HepG2 (cell line): ENCODE data around the gene PPP1R16B. TPM values are rescaled to one million over a fixed set of nuclear protein-coding genes. Genes with fewer than 3 reads are reported as not detected.

Source experiments
- ATAC-seq: fragments of 200-7000 bp; cut with Tn5 transposase; 3 replicates; pipeline ENCODE4 v1.9.1; 2020; ENCODE audit warnings: mild to moderate bottlenecking, moderate library complexity
- BruUV-seq: library from RNA; stranded (reverse); fragments of 400-500 nt; replicated peaks from 2 replicates; lab custom pipeline; 2021; lab: Mats Ljungman, UMichigan
- CTCF ChIA-PET: fragments of 300-600 bp; formaldehyde crosslinking; extraction: SDS; loops from one replicate; lab custom pipeline; 2021; ENCODE audit warnings: low total read pairs, inconsistent platforms, low intra/inter-chr PET ratio; lab: Yijun Ruan, JAX
- POLR2A ChIA-PET: fragments of 350-600 bp; sonication (Branson Sonifier 250); formaldehyde crosslinking; loops from one replicate; lab custom pipeline; 2020; ENCODE audit warnings: antibody characterized with exemption, inconsistent platforms; lab: Yijun Ruan, JAX
- DNase-seq: peaks from one replicate; pipeline ENCODE4 v3.0.0-alpha.2; 2015; ENCODE audit warnings: low spot score
- FAIRE-seq: peaks from 3 replicates; lab custom pipeline; 2011; peaks lifted over from hg19 to GRCh38; lab: Jason Lieb, UNC
- H2AFZ ChIP-seq: one replicate; pipeline ENCODE4 v1.6.1; 2011; ENCODE audit warnings: low read length, inconsistent platforms
- H3K27ac ChIP-seq: fragments of 300-600 bp; 3 replicates; pipeline ENCODE4 v1.8.0; 2011; ENCODE audit warnings: mixed run types, mild to moderate bottlenecking, mixed read lengths, low read length, inconsistent platforms; ENCODE audit not compliant: insufficient read depth; ENCODE audit errors: extremely low read length
- H3K27me3 ChIP-seq, 2 experiments: fragments of 200-600 bp in 1 of 2; 2 replicates in 1 of 2; 3 replicates in 1 of 2; pipeline versions ENCODE4 v1.6.0 to v1.8.0; 2011; ENCODE audit warnings: low read length in 2 of 2, mild to moderate bottlenecking in 2 of 2, moderate library complexity in 2 of 2, inconsistent platforms in 1 of 2; ENCODE audit not compliant: insufficient read depth in 2 of 2, control insufficient read depth in 1 of 2
- H3K36me3 ChIP-seq, 2 experiments: fragments of 200-600 bp in 1 of 2; replicated peaks in 1 of 2; 2 replicates in 1 of 2; 3 replicates in 1 of 2; pipeline versions ENCODE4 v1.5.1 to v1.8.0; 2011; ENCODE audit warnings: low read length in 2 of 2, inconsistent platforms in 1 of 2; ENCODE audit not compliant: insufficient read depth in 2 of 2, control insufficient read depth in 1 of 2
- H3K4me1 ChIP-seq: 2 replicates; pipeline ENCODE4 v1.5.1; 2012; ENCODE audit warnings: low read length, inconsistent platforms; ENCODE audit not compliant: insufficient read depth
- H3K4me2 ChIP-seq: 2 replicates; pipeline ENCODE4 v1.6.0; 2011; ENCODE audit warnings: low read depth, low read length, inconsistent platforms
- H3K4me3 ChIP-seq, 3 experiments: fragments of 200-600 bp in 1 of 3; sonication (generic), shearing (Covaris generic) in 1 of 3; replicated peaks in 1 of 3; 2 replicates each; pipeline ENCODE4 v1.5.1; 2011 to 2016; ENCODE audit warnings: low read length in 3 of 3, inconsistent platforms in 2 of 3, low read depth in 2 of 3, mild to moderate bottlenecking in 2 of 3, control low read depth in 1 of 3, mixed read lengths in 1 of 3; ENCODE audit not compliant: insufficient read depth in 1 of 3
- H3K79me2 ChIP-seq: one replicate; pipeline ENCODE4 v1.6.1; 2011; ENCODE audit warnings: low read length, inconsistent platforms; ENCODE audit not compliant: insufficient read depth
- H3K9ac ChIP-seq: 2 replicates; pipeline ENCODE4 v1.6.0; 2011; ENCODE audit warnings: mild to moderate bottlenecking, low read depth, low read length, inconsistent platforms; ENCODE audit not compliant: insufficient read depth
- H3K9me3 ChIP-seq: 2 replicates; pipeline ENCODE4 v1.5.1; 2012; ENCODE audit warnings: mild to moderate bottlenecking, low read length
- H4K20me1 ChIP-seq: 2 replicates; pipeline ENCODE4 v1.6.0; 2011; ENCODE audit warnings: inconsistent platforms, mild to moderate bottlenecking, low read length, moderate library complexity; ENCODE audit not compliant: insufficient read depth
- FOSL2 ChIP-seq: sonication (generic); formaldehyde crosslinking; IDR thresholded peaks from 2 replicates; pipeline ENCODE4 v1.4.0; 2020; ENCODE audit warnings: missing genetic modification reagents
- GPN1 ChIP-seq: sonication (generic); formaldehyde crosslinking; IDR thresholded peaks from 2 replicates; pipeline ENCODE4 v1.5.1; 2020; ENCODE audit warnings: missing genetic modification reagents, borderline replicate concordance
- KDM2A ChIP-seq: sonication (generic); formaldehyde crosslinking; IDR thresholded peaks from 2 replicates; pipeline ENCODE4 v1.4.0; 2020; ENCODE audit warnings: low read depth, missing genetic modification reagents, borderline replicate concordance
- NRL ChIP-seq: sonication (generic); formaldehyde crosslinking; IDR thresholded peaks from 2 replicates; pipeline ENCODE4 v1.5.0; 2020; ENCODE audit warnings: missing genetic modification reagents, mild to moderate bottlenecking, moderate library complexity, borderline replicate concordance
- SALL2 ChIP-seq: sonication (generic); formaldehyde crosslinking; IDR thresholded peaks from 2 replicates; pipeline ENCODE4 v1.8.1; 2023; ENCODE audit warnings: mild to moderate bottlenecking, missing genetic modification reagents, inconsistent platforms
- SKI ChIP-seq: fragments of 450-650 bp; IDR thresholded peaks from one replicate; pipeline ENCODE4 v1.6.1; 2018; ENCODE audit warnings: mild to moderate bottlenecking; ENCODE audit not compliant: partially characterized antibody
- WGBS: methylation state at CpG from one replicate; pipeline ENCODE4 v1.1.6; 2017; ENCODE audit warnings: low lambda C conversion rate; 5-methylcytosine and 5-hydroxymethylcytosine counted together
- in situ Hi-C: cut with HindIII; loops from 2 replicates; pipeline ENCODE4 v1.10.0; 2017; ENCODE audit warnings: low pct_unique_long_range_greater_than_20kb; ENCODE audit not compliant: extremely low pct_ligation_motif_present
- intact Hi-C: fragments of 100-400 bp; cut with micrococcal nuclease; formaldehyde crosslinking; loops from one replicate; pipeline ENCODE4 v1.10.0; 2022; ENCODE audit not compliant: unreplicated experiment
- polyA plus RNA-seq, 8 experiments: library from polyadenylated mRNA; depleted of rRNA in 3 of 8; stranded (reverse) in 7 of 8; unstranded in 1 of 8; fragments of >200 nt; fragmentation: Illumina TruSeq in 4 of 8; extraction: Trizol in 4 of 8; gene quantifications; 2 replicates each; pipeline versions ENCODE4 v1.2.1 to v1.2.3, GENCODE V29; 2011 to 2016; ENCODE audit warnings: low read depth in 4 of 8, missing spikeins in 1 of 8, mixed read lengths in 1 of 8; ENCODE audit not compliant: insufficient read depth in 1 of 8
- total RNA-seq, 5 experiments: library from RNA; depleted of rRNA; stranded (reverse); fragments of >200 nt; fragmentation: Illumina TruSeq; extraction: Trizol; gene quantifications; 2 replicates each; pipeline ENCODE4 v1.2.3, GENCODE V29; 2016; ENCODE audit warnings: low read depth in 1 of 5

PPP1R16B gene
- total and polyA plus RNA-seq, 2 of the 13 experiments (the other 11 are each of a cell fraction or from before 2014, with no cell fraction given), result 0.02 to 0.11 TPM

DNA sequence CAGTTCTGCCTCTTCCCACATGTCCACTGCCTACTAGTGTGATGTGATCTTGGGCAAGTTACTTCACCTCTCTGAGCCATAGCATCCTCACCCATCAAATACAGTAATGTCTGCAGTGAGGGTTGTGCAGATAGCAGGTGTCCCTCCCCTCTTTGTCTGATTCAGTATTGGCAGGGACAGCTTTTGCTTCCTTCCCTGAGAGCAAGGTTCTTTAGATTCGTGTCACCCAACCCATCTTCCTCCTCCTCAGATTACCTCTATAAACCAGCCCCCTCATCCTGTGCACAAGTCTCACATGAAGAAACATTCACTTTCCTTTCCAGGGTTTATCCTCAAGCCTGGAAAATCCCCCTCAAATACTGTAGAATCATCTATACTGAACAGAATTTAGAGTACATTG, 41.9 kb upstream of the PPP1R16B start:
- in situ Hi-C loops (no loop called here), intact Hi-C loops (no loop called here)
- BruUV-seq, result no TSS peak
- DNase-seq (no peak), ATAC-seq (no peak), FAIRE-seq (no peak)
- no peak overlapping the region for H3K9ac ChIP-seq
- TF ChIP-seq KDM2A (CRISPR knock-in tag) (no peak), SKI (no peak)
- H3K27ac ChIP-seq, result no peak overlapping the region
- no peak overlapping the region for H3K4me3 ChIP-seq
- no peak overlapping the region for H2AFZ ChIP-seq
- no peaks in the 10 kb centered on the region for H3K4me1 ChIP-seq
- ChIA-PET POLR2A (no interaction called here), CTCF (no interaction called here)
- H3K4me2 ChIP-seq, result no peak overlapping the region
- no peaks in the 10 kb centered on the region for H3K79me2 ChIP-seq
- no peaks in the 10 kb centered on the region for H3K27me3 ChIP-seq
- H3K9me3 ChIP-seq, result no peaks in the 10 kb centered on the region
- H4K20me1 ChIP-seq, result no peaks in the 10 kb centered on the region
- WGBS, result 100% methylated on average over 1 of the region's 1 CpG
- peaks cover 40 to 92% of the 10 kb centered on the region in 2 experiments for H3K36me3 ChIP-seq

DNA sequence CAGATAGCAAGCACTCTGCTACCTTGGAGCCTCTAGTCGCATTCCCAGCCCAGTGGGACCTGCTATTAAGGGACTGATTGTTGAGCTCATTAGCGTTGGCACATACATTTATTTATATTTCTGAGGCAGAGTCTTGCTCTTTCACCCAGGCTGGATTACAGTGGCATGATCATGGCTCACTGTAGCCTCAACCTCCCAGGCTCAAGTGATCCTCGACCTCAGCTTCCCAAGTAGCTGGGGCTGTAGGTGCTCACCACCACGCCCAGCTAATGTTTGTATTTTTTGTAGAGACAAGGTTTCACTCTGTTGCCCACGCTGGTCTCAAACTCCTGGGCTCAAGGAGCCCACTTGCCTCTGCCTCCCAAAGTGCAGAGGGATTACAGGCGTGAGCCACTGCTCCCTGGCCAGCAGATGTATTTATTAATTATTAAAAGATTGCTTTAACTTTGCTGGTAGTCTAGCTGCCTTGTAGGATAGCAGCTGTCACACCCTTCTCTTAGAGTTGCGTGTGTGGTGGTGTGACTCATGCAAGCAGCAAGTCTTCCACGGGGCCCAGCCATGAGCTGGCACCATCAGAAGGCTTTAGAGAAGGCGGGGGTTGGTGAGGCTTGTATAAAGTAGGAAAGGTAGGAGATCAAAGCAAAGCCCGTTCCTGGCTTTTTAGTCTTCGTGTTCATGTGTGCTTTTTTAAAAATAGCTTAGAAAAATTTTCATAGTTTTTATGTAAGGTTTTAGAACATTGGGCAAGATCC, 40.8 kb upstream of the PPP1R16B start:
- Histone ChIP-seq H3K4me2 (no peak overlapping the region), H3K4me1 (no peaks in the 10 kb centered on the region), H2AFZ (no peak overlapping the region), H3K27ac (no peak overlapping the region), H4K20me1 (no peaks in the 10 kb centered on the region), H3K27me3 (no peaks in the 10 kb centered on the region), H3K79me2 (no peaks in the 10 kb centered on the region), H3K9me3 (no peaks in the 10 kb centered on the region), H3K36me3 (peaks cover 37 to 90% of the 10 kb centered on the region in 2 experiments), H3K4me3 (no peak overlapping the region), H3K9ac (no peak overlapping the region)
- intact Hi-C loops, result no loop called here
- DNase-seq (peak; percentile 35), FAIRE-seq (no peak), ATAC-seq (peak; percentile 43)
- 83% methylated on average over 11 of the region's 11 CpGs for WGBS
- TF ChIP-seq SALL2 (CRISPR knock-in tag) (no peak), FOSL2 (CRISPR knock-in tag) (peak; percentile 82), GPN1 (CRISPR knock-in tag) (no peak), NRL (CRISPR knock-in tag) (0 out of 2 replicates have a peak, but pooled peaks have one; percentile 22)
- in situ Hi-C loops, result no loop called here
- POLR2A ChIA-PET, result no interaction called here
- no TSS peak for BruUV-seq
- CTCF ChIA-PET, result no interaction called here
